SK-N-SH (cell line): ENCODE measurements around the gene STAC3. TPM values are rescaled to one million over a fixed set of nuclear protein-coding genes. Genes with fewer than 3 reads are reported as not detected.

Experiments used
- CTCF ChIA-PET: fragments of 300-600, 350-600 bp; formaldehyde crosslinking; extraction: SDS; loops from one replicate; lab custom pipeline; 2021; lab: Yijun Ruan, JAX
- POLR2A ChIA-PET: fragments of 350-600 bp; sonication (Branson Sonifier 250); formaldehyde crosslinking; extraction: SDS; loops from one replicate; lab custom pipeline; 2020; ENCODE audit warnings: antibody characterized with exemption, inconsistent platforms; lab: Yijun Ruan, JAX
- DNase-seq: peaks from one replicate; pipeline ENCODE4 v3.0.0; 2012
- H2AFZ ChIP-seq: fragments of 200-600 bp; sonication (generic); 2 replicates; pipeline ENCODE4 v1.8.1; 2016; ENCODE audit warnings: antibody characterized with exemption, mild to moderate bottlenecking, low read depth
- H3F3A ChIP-seq: fragments of 200-600 bp; sonication (generic); replicated peaks from 2 replicates; pipeline ENCODE3; 2016; ENCODE audit warnings: antibody characterized with exemption, mild to moderate bottlenecking; ENCODE audit not compliant: insufficient read depth
- H3K27ac ChIP-seq, 2 experiments: fragments of 200-500 bp in 1 of 2; fragments of 200-600 bp in 1 of 2; sonication (Bioruptor generic) in 1 of 2; sonication (generic), shearing (Covaris generic) in 1 of 2; 2 replicates each; pipeline versions ENCODE4 v1.5.1 to v1.6.1; 2014 to 2016; ENCODE audit warnings: low read depth in 2 of 2, inconsistent platforms in 1 of 2, low read length in 1 of 2, mild to moderate bottlenecking in 1 of 2, mixed read lengths in 1 of 2
- H3K27me3 ChIP-seq: fragments of 200-600 bp; sonication (generic), shearing (Covaris generic); 2 replicates; pipeline ENCODE4 v1.6.1; 2016; ENCODE audit warnings: mixed run types; ENCODE audit not compliant: insufficient read depth
- H3K36me3 ChIP-seq, 2 experiments: fragments of 200-500 bp in 1 of 2; fragments of 200-600 bp in 1 of 2; sonication (Bioruptor generic) in 1 of 2; sonication (generic) in 1 of 2; replicated peaks in 1 of 2; 2 replicates each; pipeline versions ENCODE3 to v1.5.1; 2014 to 2016; ENCODE audit warnings: low read length in 1 of 2, mild to moderate bottlenecking in 1 of 2; ENCODE audit not compliant: insufficient read depth in 2 of 2, control insufficient read depth in 1 of 2
- H3K4me1 ChIP-seq, 2 experiments: fragments of 200-500 bp in 1 of 2; fragments of 200-600 bp in 1 of 2; sonication (Bioruptor generic) in 1 of 2; sonication (generic), shearing (Covaris generic) in 1 of 2; 2 replicates each; pipeline versions ENCODE4 v1.5.1 to v1.6.1; 2014 to 2016; ENCODE audit warnings: low read depth in 1 of 2, low read length in 1 of 2, mixed run types in 1 of 2; ENCODE audit not compliant: insufficient read depth in 2 of 2, control insufficient read depth in 1 of 2
- H3K4me2 ChIP-seq: fragments of 200-600 bp; sonication (generic), shearing (Covaris generic); 2 replicates; pipeline ENCODE4 v1.6.1; 2017; ENCODE audit warnings: mixed run types
- H3K4me3 ChIP-seq, 2 experiments: fragments of 200-500 bp in 1 of 2; fragments of 200-600 bp in 1 of 2; sonication (Bioruptor generic) in 1 of 2; sonication (generic), shearing (Covaris generic) in 1 of 2; 2 replicates each; pipeline versions ENCODE4 v1.5.1 to v1.8.1; 2014 to 2016; ENCODE audit warnings: low read depth in 2 of 2, inconsistent platforms in 1 of 2, low read length in 1 of 2, mild to moderate bottlenecking in 1 of 2, mixed read lengths in 1 of 2, moderate library complexity in 1 of 2
- H3K79me2 ChIP-seq: fragments of 200-600 bp; sonication (generic); 2 replicates; pipeline ENCODE4 v1.8.1; 2017; ENCODE audit warnings: mild to moderate bottlenecking; ENCODE audit not compliant: insufficient read depth
- H3K9ac ChIP-seq: fragments of 200-600 bp; sonication (generic); 2 replicates; pipeline ENCODE4 v1.6.1; 2017; ENCODE audit warnings: mixed run types
- H3K9me2 ChIP-seq: fragments of 200-600 bp; sonication (generic); 2 replicates; pipeline ENCODE4 v1.6.1; 2017; ENCODE audit warnings: mixed run types
- H3K9me3 ChIP-seq: fragments of 200-600 bp; sonication (generic); 2 replicates; pipeline ENCODE4 v1.6.1; 2017; ENCODE audit warnings: mixed run types, mild to moderate bottlenecking, moderate library complexity
- H4K20me1 ChIP-seq: fragments of 200-600 bp; sonication (generic); 2 replicates; pipeline ENCODE4 v1.6.1; 2017; ENCODE audit warnings: mild to moderate bottlenecking, mixed run types; ENCODE audit not compliant: insufficient read depth
- ELF1 ChIP-seq: IDR thresholded peaks from 2 replicates; pipeline ENCODE4 v1.4.0; 2012
- FOXJ3 ChIP-seq: sonication (generic); formaldehyde crosslinking; IDR thresholded peaks from 2 replicates; pipeline ENCODE4 v1.5.1; 2020; ENCODE audit warnings: mild to moderate bottlenecking, missing genetic modification reagents
- GABPA ChIP-seq: IDR thresholded peaks from 2 replicates; pipeline ENCODE4 v1.4.0; 2012; ENCODE audit warnings: low read depth, mild to moderate bottlenecking
- JUND ChIP-seq: IDR thresholded peaks from 2 replicates; pipeline ENCODE4 v1.4.0; 2012
- MAX ChIP-seq: IDR thresholded peaks from 2 replicates; pipeline ENCODE4 v1.4.0; 2012; ENCODE audit warnings: low read depth
- MEF2A ChIP-seq: IDR thresholded peaks from 2 replicates; pipeline ENCODE4 v1.4.0; 2012; ENCODE audit warnings: low read depth, borderline replicate concordance
- MXI1 ChIP-seq: IDR thresholded peaks from 2 replicates; pipeline ENCODE4 v1.6.1; 2012; ENCODE audit warnings: mild to moderate bottlenecking, low read depth, low read length, improper control_type of control experiment
- ZBTB33 ChIP-seq: IDR thresholded peaks from 2 replicates; pipeline ENCODE4 v1.4.0; 2012; ENCODE audit warnings: low read depth, borderline replicate concordance
- WGBS: methylation state at CpG from one replicate; pipeline ENCODE4 v1.1.6; 2017; ENCODE audit warnings: low lambda C conversion rate; 5-methylcytosine and 5-hydroxymethylcytosine counted together
- polyA plus RNA-seq, 3 experiments: library from polyadenylated mRNA; depleted of rRNA; stranded (reverse); fragments of >200 nt; gene quantifications; 2 replicates each; pipeline ENCODE4 v1.2.3, GENCODE V29; 2012
- TF ChIP-seq, protein P1 (sequence below): fragments of 150-350 bp; IDR thresholded peaks from 2 replicates; pipeline ENCODE4 v1.6.1; 2016; ENCODE audit warnings: mild to moderate bottlenecking, low read depth, low read length
- TF ChIP-seq, protein P2 (sequence below): IDR thresholded peaks from 2 replicates; pipeline ENCODE4 v1.4.0; 2012; ENCODE audit warnings: low read depth, borderline replicate concordance

The STAC3 gene
- polyA plus RNA-seq, 1 of the 3 experiments (the other 2 are of a cell fraction), result 0.76 TPM

DNA sequence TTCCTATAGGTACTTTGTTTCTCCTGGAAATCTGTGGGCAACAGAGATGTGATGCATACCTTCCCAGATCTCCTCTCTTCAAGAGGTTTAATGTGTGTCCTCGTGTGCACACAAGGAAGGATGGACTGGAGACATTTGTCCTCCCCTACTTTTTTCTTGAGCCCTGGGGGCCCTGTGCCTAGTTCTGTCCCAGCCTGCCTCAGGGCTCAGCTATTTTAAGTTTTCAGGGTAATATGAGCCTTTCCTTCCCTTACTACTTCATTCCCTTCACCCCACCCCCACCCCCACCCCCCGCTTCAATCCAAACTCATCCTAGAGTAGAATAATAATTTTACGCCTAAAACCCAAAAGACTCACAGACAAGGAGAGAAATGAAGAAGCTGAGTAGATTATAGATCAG is 446 bp downstream of the STAC3 start (continued):
- TF ChIP-seq, protein P1, sequence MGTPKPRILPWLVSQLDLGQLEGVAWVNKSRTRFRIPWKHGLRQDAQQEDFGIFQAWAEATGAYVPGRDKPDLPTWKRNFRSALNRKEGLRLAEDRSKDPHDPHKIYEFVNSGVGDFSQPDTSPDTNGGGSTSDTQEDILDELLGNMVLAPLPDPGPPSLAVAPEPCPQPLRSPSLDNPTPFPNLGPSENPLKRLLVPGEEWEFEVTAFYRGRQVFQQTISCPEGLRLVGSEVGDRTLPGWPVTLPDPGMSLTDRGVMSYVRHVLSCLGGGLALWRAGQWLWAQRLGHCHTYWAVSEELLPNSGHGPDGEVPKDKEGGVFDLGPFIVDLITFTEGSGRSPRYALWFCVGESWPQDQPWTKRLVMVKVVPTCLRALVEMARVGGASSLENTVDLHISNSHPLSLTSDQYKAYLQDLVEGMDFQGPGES, result no peak

- Histone ChIP-seq H3K4me2 (no peak overlapping the region), H3K4me3 (no peak overlapping the region), H3F3A (peaks cover 3% of the 10 kb centered on the region), H3K27me3 (no peaks in the 10 kb centered on the region), H3K9me2 (no peaks in the 10 kb centered on the region), H4K20me1 (no peaks in the 10 kb centered on the region), H3K9ac (no peak overlapping the region), H3K79me2 (no peaks in the 10 kb centered on the region), H3K27ac (no peak overlapping the region), H3K9me3 (no peaks in the 10 kb centered on the region), H3K4me1 (no peaks in the 10 kb centered on the region; a peak in 1 of 4 replicates), H2AFZ (no peak overlapping the region), H3K36me3 (peaks cover 0 to 3% of the 10 kb centered on the region in 2 experiments)
- 86% methylated on average over 7 of the region's 7 CpGs for WGBS
- POLR2A ChIA-PET, result interaction anchor here (0.5 kb wide), 1 partner anchor 9 kb away, joined by 3 read pairs; no protein-coding TSS in a partner anchor
- TF ChIP-seq JUND (no peak), ZBTB33 (no peak), ELF1 (no peak), MAX (no peak), MEF2A (no peak)
- TF ChIP-seq, protein P2, sequence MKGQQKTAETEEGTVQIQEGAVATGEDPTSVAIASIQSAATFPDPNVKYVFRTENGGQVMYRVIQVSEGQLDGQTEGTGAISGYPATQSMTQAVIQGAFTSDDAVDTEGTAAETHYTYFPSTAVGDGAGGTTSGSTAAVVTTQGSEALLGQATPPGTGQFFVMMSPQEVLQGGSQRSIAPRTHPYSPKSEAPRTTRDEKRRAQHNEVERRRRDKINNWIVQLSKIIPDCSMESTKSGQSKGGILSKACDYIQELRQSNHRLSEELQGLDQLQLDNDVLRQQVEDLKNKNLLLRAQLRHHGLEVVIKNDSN, result no peak
- CTCF ChIA-PET, result interaction anchor here (0.7 to 31.5 kb wide), 10 partner anchors 8 to 210 kb away, joined by 3 to 937 read pairs (median 8); partner anchors contain the start of genes GLI1 and NXPH4
- DNase-seq, result no peak
Measured at GRCh38 chr12:57248934-57249742, 1.8 kb downstream of the STAC3 start.

- DNase-seq, result no peak
- ChIA-PET CTCF (interaction anchor here (0.9 to 31.5 kb wide), 5 partner anchors 35 to 212 kb away, joined by 3 to 937 read pairs (median 4); partner anchors contain the start of gene NXPH4), POLR2A (no interaction called here)
- no peak overlapping the region for H2AFZ ChIP-seq
- peaks cover 3% of the 10 kb centered on the region for H3F3A ChIP-seq
- no peaks in the 10 kb centered on the region for H3K79me2 ChIP-seq
- no peaks in the 10 kb centered on the region for H3K9me3 ChIP-seq
- H3K27ac ChIP-seq, result no peak overlapping the region
- TF ChIP-seq FOXJ3 (CRISPR knock-in tag) (no peak), GABPA (no peak), MXI1 (no peak)
- H3K4me3 ChIP-seq, result no peak overlapping the region
- H3K27me3 ChIP-seq, result peaks cover 3% of the 10 kb centered on the region; the same call in 1 of the 2 replicates
- peaks cover 8 to 12% of the 10 kb centered on the region in 2 experiments; a peak in 2 of 4 replicates for H3K4me1 ChIP-seq
- H3K4me2 ChIP-seq, result no peak overlapping the region
- H4K20me1 ChIP-seq, result no peaks in the 10 kb centered on the region
- H3K9me2 ChIP-seq, result no peaks in the 10 kb centered on the region
- peaks cover 0 to 3% of the 10 kb centered on the region in 2 experiments for H3K36me3 ChIP-seq
- no peak overlapping the region for H3K9ac ChIP-seq
- 100% methylated on average over 1 of the region's 1 CpG for WGBS
Measured at GRCh38 chr12:57247041-57247440, 3.9 kb downstream of the STAC3 start.
